K562 (cell line): Measurements from ENCODE around the gene METTL25B. TPM values are rescaled to one million over a fixed set of nuclear protein-coding genes. Genes with fewer than 3 reads are reported as not detected.
A peak's percentile ranks its signal among the peaks of the same experiment; 100 is the strongest.

Source experiments
- ATF1 ChIP-seq, 2 experiments: fragments of 450-650 bp in 1 of 2; IDR thresholded peaks; 2 replicates each; pipeline ENCODE4 v1.6.1; 2016; ENCODE audit warnings: missing compliant biosample characterization in 1 of 2, missing genetic modification characterization in 1 of 2
- BCL6 ChIP-seq: fragments of 250-450 bp; sonication (Bioruptor Pico); IDR thresholded peaks from 2 replicates; pipeline ENCODE4 v1.4.0; 2020
- BMI1 ChIP-seq: fragments of 150-350 bp; IDR thresholded peaks from 2 replicates; pipeline ENCODE4 v1.6.1; 2014; ENCODE audit warnings: low read length
- CBFA2T3 ChIP-seq: fragments of 450-650 bp; IDR thresholded peaks from 2 replicates; pipeline ENCODE4 v1.6.1; 2017
- DACH1 ChIP-seq: fragments of 450-650 bp; IDR thresholded peaks from 2 replicates; pipeline ENCODE4 v1.6.1; 2018; ENCODE audit not compliant: partially characterized antibody
- ELF2 ChIP-seq: fragments of 250-450 bp; sonication (Bioruptor Pico); IDR thresholded peaks from 2 replicates; pipeline ENCODE4 v1.5.0; 2021; ENCODE audit warnings: mild to moderate bottlenecking
- ETV5 ChIP-seq: sonication (generic); formaldehyde crosslinking; IDR thresholded peaks from 2 replicates; pipeline ENCODE4 v1.4.0; 2020; ENCODE audit warnings: low read depth, mild to moderate bottlenecking, missing genetic modification reagents
- HDAC8 ChIP-seq: fragments of 450-650 bp; IDR thresholded peaks from 2 replicates; pipeline ENCODE4 v1.6.1; 2016; ENCODE audit warnings: mild to moderate bottlenecking, missing genetic modification characterization, moderate library complexity, missing compliant biosample characterization
- HSF4 ChIP-seq: fragments of 250-450 bp; sonication (Bioruptor Pico); IDR thresholded peaks from 2 replicates; pipeline ENCODE4 v2.1.2; 2022; ENCODE audit warnings: mild to moderate bottlenecking, moderate library complexity, borderline replicate concordance
- KAT8 ChIP-seq: fragments of 450-650 bp; IDR thresholded peaks from 2 replicates; pipeline ENCODE4 v1.6.1; 2016; ENCODE audit warnings: low read depth, mild to moderate bottlenecking
- MAZ ChIP-seq, 2 experiments: fragments of 450-650 bp in 1 of 2; sonication (generic) in 1 of 2; formaldehyde crosslinking; IDR thresholded peaks in 1 of 2; conservative IDR thresholded peaks in 1 of 2; 2 replicates each; pipeline versions ENCODE4 v1.4.0 to v1.5.0; 2020; ENCODE audit warnings: mild to moderate bottlenecking in 1 of 2, missing genetic modification reagents in 1 of 2
- RBM34 ChIP-seq: fragments of 200-400 bp; formaldehyde crosslinking; IDR thresholded peaks from 2 replicates; pipeline ENCODE4 v1.6.1; 2018; ENCODE audit warnings: low read length, borderline replicate concordance; ENCODE audit not compliant: insufficient read depth
- RFX7 ChIP-seq: fragments of 250-450 bp; sonication (Bioruptor Pico); IDR thresholded peaks from 2 replicates; pipeline ENCODE4 v1.5.1; 2021; ENCODE audit warnings: mild to moderate bottlenecking
- SIX5 ChIP-seq, 2 experiments: IDR thresholded peaks; 2 replicates each; pipeline ENCODE4 v1.6.1; 2011; ENCODE audit warnings: low read length in 2 of 2, borderline replicate concordance in 1 of 2, low read depth in 1 of 2, mild to moderate bottlenecking in 1 of 2, moderate library complexity in 1 of 2; ENCODE audit not compliant: insufficient read depth in 1 of 2
- TCF7 ChIP-seq: sonication (generic); IDR thresholded peaks from 2 replicates; pipeline ENCODE4 v1.6.1; 2016; ENCODE audit warnings: antibody characterized with exemption, borderline replicate concordance
- TFE3 ChIP-seq: fragments of 450-650 bp; formaldehyde crosslinking; IDR thresholded peaks from 2 replicates; pipeline ENCODE4 v1.4.0; 2020; ENCODE audit warnings: mild to moderate bottlenecking, mixed read lengths
- XRCC4 ChIP-seq: IDR thresholded peaks from one replicate; pipeline ENCODE4 v1.6.1; 2011; ENCODE audit not compliant: insufficient read depth, insufficient read length; ENCODE audit errors: extremely low read depth
- ZKSCAN1 ChIP-seq: fragments of 150-350 bp; IDR thresholded peaks from 2 replicates; pipeline ENCODE4 v1.6.1; 2016; ENCODE audit warnings: low read depth, low read length
- ZNF143 ChIP-seq: sonication (generic); formaldehyde crosslinking; IDR thresholded peaks from 2 replicates; pipeline ENCODE4 v1.9.0; 2022; ENCODE audit warnings: mild to moderate bottlenecking, missing genetic modification reagents
- ZNF444 ChIP-seq: fragments of 250-450 bp; sonication (Bioruptor Pico); IDR thresholded peaks from 2 replicates; pipeline ENCODE4 v1.4.0; 2020; ENCODE audit warnings: mild to moderate bottlenecking, moderate library complexity
- polyA plus RNA-seq, 8 experiments: library from polyadenylated mRNA; depleted of rRNA in 4 of 8; stranded (reverse) in 5 of 8; unstranded in 3 of 8; fragments of >200 nt; fragmentation: Nextera tagmentation in 2 of 8; fragmentation: Illumina TruSeq in 1 of 8; extraction: Ambion mirVana in 2 of 8; extraction: Trizol in 1 of 8; gene quantifications; 2 replicates each; pipeline versions ENCODE4 v1.2.1 to v1.2.3, GENCODE V29; 2011 to 2014; ENCODE audit warnings: inconsistent platforms in 1 of 8, missing spikeins in 1 of 8
- total RNA-seq, 7 experiments: library from RNA; depleted of rRNA in 6 of 7; stranded (reverse); fragments of >200 nt in 6 of 7; fragmentation: Illumina TruSeq in 2 of 7; extraction: Trizol in 2 of 7; gene quantifications; 2 replicates each; pipeline versions ENCODE4 v1.2.1 to v1.2.3, GENCODE V29; 2011 to 2021; ENCODE audit warnings: low replicate concordance in 1 of 7
- TF ChIP-seq, protein P1 (sequence below): sonication (generic); formaldehyde crosslinking; IDR thresholded peaks from 2 replicates; pipeline ENCODE4 v1.8.1; 2023; ENCODE audit warnings: mild to moderate bottlenecking, missing genetic modification reagents

METTL25B gene
- total and polyA plus RNA-seq, 9 of the 15 experiments (the other 6 are each of a cell fraction or from before 2014, with no cell fraction given): 7.7 to 48.3 (median 33.1) TPM

- TF ChIP-seq, protein P1, sequence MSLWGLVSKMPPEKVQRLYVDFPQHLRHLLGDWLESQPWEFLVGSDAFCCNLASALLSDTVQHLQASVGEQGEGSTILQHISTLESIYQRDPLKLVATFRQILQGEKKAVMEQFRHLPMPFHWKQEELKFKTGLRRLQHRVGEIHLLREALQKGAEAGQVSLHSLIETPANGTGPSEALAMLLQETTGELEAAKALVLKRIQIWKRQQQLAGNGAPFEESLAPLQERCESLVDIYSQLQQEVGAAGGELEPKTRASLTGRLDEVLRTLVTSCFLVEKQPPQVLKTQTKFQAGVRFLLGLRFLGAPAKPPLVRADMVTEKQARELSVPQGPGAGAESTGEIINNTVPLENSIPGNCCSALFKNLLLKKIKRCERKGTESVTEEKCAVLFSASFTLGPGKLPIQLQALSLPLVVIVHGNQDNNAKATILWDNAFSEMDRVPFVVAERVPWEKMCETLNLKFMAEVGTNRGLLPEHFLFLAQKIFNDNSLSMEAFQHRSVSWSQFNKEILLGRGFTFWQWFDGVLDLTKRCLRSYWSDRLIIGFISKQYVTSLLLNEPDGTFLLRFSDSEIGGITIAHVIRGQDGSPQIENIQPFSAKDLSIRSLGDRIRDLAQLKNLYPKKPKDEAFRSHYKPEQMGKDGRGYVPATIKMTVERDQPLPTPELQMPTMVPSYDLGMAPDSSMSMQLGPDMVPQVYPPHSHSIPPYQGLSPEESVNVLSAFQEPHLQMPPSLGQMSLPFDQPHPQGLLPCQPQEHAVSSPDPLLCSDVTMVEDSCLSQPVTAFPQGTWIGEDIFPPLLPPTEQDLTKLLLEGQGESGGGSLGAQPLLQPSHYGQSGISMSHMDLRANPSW: no peak
- TF ChIP-seq RFX7 (CRISPR knock-in tag) (no peak), MAZ (CRISPR knock-in tag; conservative IDR thresholded peaks at IDR 0.05 in 1 of 2, IDR thresholded peaks at IDR 0.05 in 1 of 2) (peak in 1 of 2 experiments; percentile 58; a peak in 2 of 4 replicates), ZKSCAN1 (no peak), ZNF444 (CRISPR knock-in tag) (no peak), CBFA2T3 (0 out of 2 replicates have a peak, but pooled peaks have one; percentile 6), BMI1 (peak; percentile 84), TCF7 (no peak), ELF2 (CRISPR knock-in tag) (no peak), ETV5 (no peak), TFE3 (CRISPR knock-in tag) (no peak), ZNF143 (peak; percentile 77), SIX5 (IDR thresholded peaks at IDR 0.05; ENCODE audit: borderline replicate concordance in 1 of 2, insufficient read depth in 1 of 2, low read depth in 1 of 2, low read length in 2 of 2) (peak; percentile 33 to 51; a peak in 2 of 4 replicates), XRCC4 (no peak), KAT8 (no peak), DACH1 (no peak), HSF4 (CRISPR knock-in tag) (no peak), ATF1 (CRISPR knock-in tag; IDR thresholded peaks at IDR 0.05) (no peak), ATF1 (tag; IDR thresholded peaks at IDR 0.05) (no peak), BCL6 (CRISPR knock-in tag) (no peak), RBM34 (no peak), HDAC8 (tag) (no peak)
Measured at GRCh38 chr1:156746728-156747631, 18.7 kb downstream of the METTL25B start (continued).
